GM23338 (cell line): ENCODE data around the gene TMEM163. TPM values are rescaled to one million over a fixed set of nuclear protein-coding genes. Genes with fewer than 3 reads are reported as not detected.

Experiments used
- ATAC-seq: fragments of 200-7000 bp; cut with Tn5 transposase; 3 replicates; pipeline ENCODE4 v1.9.1; 2020
- DNase-seq: peaks from one replicate; pipeline ENCODE4 v3.0.0-alpha.2; 2015; ENCODE audit warnings: low spot score
- H2AFZ ChIP-seq: fragments of 200-600 bp; sonication (generic); 2 replicates; pipeline ENCODE4 v1.8.0; 2016; ENCODE audit warnings: antibody characterized with exemption, mild to moderate bottlenecking, moderate library complexity
- H3F3A ChIP-seq: fragments of 200-600 bp; sonication (generic); replicated peaks from 2 replicates; pipeline ENCODE4 v1.8.0; 2017; ENCODE audit warnings: antibody characterized with exemption, mixed run types, low read depth
- H3K27ac ChIP-seq: fragments of 200-600 bp; sonication (generic); 2 replicates; pipeline ENCODE4 v1.6.1; 2016; ENCODE audit warnings: low read depth
- H3K27me3 ChIP-seq: fragments of 200-600 bp; sonication (generic); 2 replicates; pipeline ENCODE4 v1.8.0; 2016; ENCODE audit warnings: mild to moderate bottlenecking, mixed run types, moderate library complexity; ENCODE audit not compliant: insufficient read depth
- H3K36me3 ChIP-seq: fragments of 200-600 bp; sonication (generic); 2 replicates; pipeline ENCODE4 v1.8.0; 2016; ENCODE audit warnings: mild to moderate bottlenecking; ENCODE audit not compliant: insufficient read depth
- H3K4me1 ChIP-seq: fragments of 200-600 bp; sonication (generic); 2 replicates; pipeline ENCODE4 v1.8.0; 2016; ENCODE audit warnings: mild to moderate bottlenecking, moderate library complexity; ENCODE audit not compliant: insufficient read depth
- H3K4me2 ChIP-seq: fragments of 200-600 bp; sonication (generic); 2 replicates; pipeline ENCODE4 v1.7.1; 2017; ENCODE audit warnings: mixed run types
- H3K4me3 ChIP-seq: fragments of 200-600 bp; sonication (generic); 2 replicates; pipeline ENCODE4 v1.6.1; 2016; ENCODE audit warnings: mixed run types
- H3K79me2 ChIP-seq: fragments of 200-600 bp; sonication (generic); replicated peaks from 2 replicates; pipeline ENCODE4 v1.8.0; 2017; ENCODE audit warnings: mild to moderate bottlenecking; ENCODE audit not compliant: insufficient read depth
- H3K9me2 ChIP-seq: fragments of 200-600 bp; sonication (generic); 2 replicates; pipeline ENCODE4 v1.8.0; 2017; ENCODE audit not compliant: insufficient read depth
- H4K20me1 ChIP-seq: fragments of 200-600 bp; sonication (generic); replicated peaks from 2 replicates; pipeline ENCODE4 v1.8.0; 2017; ENCODE audit warnings: mild to moderate bottlenecking; ENCODE audit not compliant: insufficient read depth
- H3K27ac Mint-ChIP-seq: 2 replicates; pipeline ENCODE4 v1.8.0; 2020; ENCODE audit warnings: inconsistent platforms, mild to moderate bottlenecking, moderate library complexity, mixed read lengths
- H3K27me3 Mint-ChIP-seq: 3 replicates; pipeline ENCODE4 v1.8.0; 2022; ENCODE audit warnings: low read depth, mild to moderate bottlenecking, moderate library complexity, mixed read lengths, inconsistent platforms; ENCODE audit not compliant: insufficient read depth, poor library complexity
- H3K36me3 Mint-ChIP-seq: 3 replicates; pipeline ENCODE4 v1.8.0; 2021; ENCODE audit warnings: low read depth, mild to moderate bottlenecking, inconsistent platforms, moderate library complexity, mixed read lengths
- H3K4me1 Mint-ChIP-seq: 3 replicates; pipeline ENCODE4 v1.8.0; 2020; ENCODE audit warnings: mild to moderate bottlenecking, inconsistent platforms, mixed read lengths
- H3K4me3 Mint-ChIP-seq: 3 replicates; pipeline ENCODE4 v1.8.0; 2021; ENCODE audit warnings: moderate library complexity, mild to moderate bottlenecking, inconsistent platforms, mixed read lengths
- H3K9me3 Mint-ChIP-seq: 3 replicates; pipeline ENCODE4 v1.8.0; 2020; ENCODE audit warnings: moderate library complexity, mild to moderate bottlenecking, inconsistent platforms, mixed read lengths
- CREB1 ChIP-seq: fragments of 250-450 bp; sonication (Bioruptor Pico); IDR thresholded peaks from 2 replicates; pipeline ENCODE4 v1.5.0; 2020; ENCODE audit warnings: low read depth, mild to moderate bottlenecking, moderate library complexity
- EZH2 ChIP-seq: fragments of 200-600 bp; sonication (generic); IDR thresholded peaks from one replicate; pipeline ENCODE4 v1.8.0; 2017; ENCODE audit warnings: antibody characterized with exemption, mild to moderate bottlenecking, low read depth; ENCODE audit not compliant: unreplicated experiment
- EZH2phosphoT487 ChIP-seq: fragments of 200-600 bp; sonication (generic); IDR thresholded peaks from one replicate; pipeline ENCODE4 v1.8.1; 2018; ENCODE audit warnings: antibody characterized with exemption; ENCODE audit not compliant: unreplicated experiment
- JUNB ChIP-seq: IDR thresholded peaks from one replicate; pipeline ENCODE4 v1.6.1; 2016; ENCODE audit warnings: antibody characterized with exemption; ENCODE audit not compliant: unreplicated experiment
- NANOG ChIP-seq: IDR thresholded peaks from 2 replicates; pipeline ENCODE4 v1.6.1; 2016; ENCODE audit warnings: antibody characterized with exemption, borderline replicate concordance
- POLR2AphosphoS5 ChIP-seq: IDR thresholded peaks from 2 replicates; pipeline ENCODE4 v1.6.1; 2016; ENCODE audit warnings: antibody characterized with exemption, low read depth
- STAT1 ChIP-seq: IDR thresholded peaks from one replicate; pipeline ENCODE4 v1.6.1; 2016; ENCODE audit warnings: antibody characterized with exemption; ENCODE audit not compliant: unreplicated experiment
- ZNF114 ChIP-seq: fragments of 250-450 bp; sonication (Bioruptor Pico); IDR thresholded peaks from 2 replicates; pipeline ENCODE4 v1.5.0; 2020; ENCODE audit warnings: mild to moderate bottlenecking, moderate library complexity
- ZNF331 ChIP-seq: fragments of 250-450 bp; sonication (Bioruptor Pico); IDR thresholded peaks from 2 replicates; pipeline ENCODE4 v1.5.0; 2020; ENCODE audit warnings: low read depth, mild to moderate bottlenecking, moderate library complexity
- polyA plus RNA-seq: library from polyadenylated mRNA; unstranded; fragments of >200 nt; fragmentation: Nextera tagmentation; extraction: Ambion mirVana; gene quantifications from 2 replicates; pipeline ENCODE4 v1.2.1, GENCODE V29; 2016
- total RNA-seq: library from RNA; depleted of rRNA; stranded (reverse); fragments of >200 nt; shearing (Covaris generic); gene quantifications from 2 replicates; pipeline ENCODE4 v1.2.3, GENCODE V29; 2014
- TF ChIP-seq, protein P1 (sequence below): IDR thresholded peaks from 2 replicates; pipeline ENCODE4 v1.6.1; 2016; ENCODE audit warnings: antibody characterized with exemption
- TF ChIP-seq, protein P2 (sequence below): IDR thresholded peaks from one replicate; pipeline ENCODE4 v1.6.1; 2018; ENCODE audit warnings: antibody characterized with exemption; ENCODE audit not compliant: unreplicated experiment

The TMEM163 gene
- total and polyA plus RNA-seq, 2 experiments from 2014 or later: 1.1 to 1.8 TPM

DNA sequence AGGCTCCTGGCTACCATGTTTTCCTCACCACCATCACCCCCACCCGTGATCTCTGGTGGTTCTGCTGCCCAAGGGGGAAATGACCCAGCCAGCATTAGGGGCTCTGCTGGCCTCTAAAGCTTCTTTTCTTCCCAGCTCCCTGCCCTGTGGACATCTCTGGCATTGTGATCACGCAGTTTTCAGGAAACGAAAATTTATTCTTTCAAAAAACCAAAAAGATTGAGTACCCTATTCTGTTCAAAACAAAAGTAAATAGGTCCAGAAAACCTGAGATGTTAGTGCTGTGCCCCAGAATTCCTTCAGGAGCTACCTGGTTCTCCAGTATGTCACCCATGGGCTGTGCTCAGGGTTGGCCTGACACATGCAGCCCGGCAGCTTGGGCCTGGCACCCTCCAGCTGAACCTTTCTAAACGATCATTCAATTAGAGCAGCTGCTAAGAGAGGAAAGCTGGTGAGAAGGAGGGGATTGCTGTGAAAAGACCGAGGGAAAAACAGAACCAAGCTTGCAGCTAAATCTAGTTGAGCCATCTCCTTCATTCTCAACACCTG lies 307.4 kb downstream of the TMEM163 start:
- no peak overlapping the region for H3K4me3 Mint-ChIP-seq
- no peaks in the 10 kb centered on the region for H3K9me3 Mint-ChIP-seq
- ATAC-seq: peak; percentile 49
- no peak overlapping the region for H3K27ac Mint-ChIP-seq
- Histone ChIP-seq H3K9me2 (no peaks in the 10 kb centered on the region), H3K27ac (0 out of 2 replicates have a peak overlapping the region, but pooled peaks have one; percentile 36), H3K4me2 (no peak overlapping the region), H3K4me3 (no peak overlapping the region), H3K27me3 (no peaks in the 10 kb centered on the region), H2AFZ (no peak overlapping the region), H3K36me3 (no peaks in the 10 kb centered on the region), H3K4me1 (peaks cover 5% of the 10 kb centered on the region; the same call in 1 of the 2 replicates), H3K79me2 (no peaks in the 10 kb centered on the region), H4K20me1 (0 out of 2 replicates have a peak, but pooled peaks cover 3% of the 10 kb centered on the region), H3F3A (no peaks in the 10 kb centered on the region)
- H3K27me3 Mint-ChIP-seq: no peaks in the 10 kb centered on the region
- no peak for DNase-seq
- TF ChIP-seq POLR2AphosphoS5 (no peak), EZH2phosphoT487 (no peak), STAT1 (no peak), NANOG (no peak), ZNF114 (CRISPR knock-in tag) (no peak)
- peaks cover 9% of the 10 kb centered on the region; the same call in 2 of the 3 replicates for H3K4me1 Mint-ChIP-seq
- no peaks in the 10 kb centered on the region for H3K36me3 Mint-ChIP-seq

DNA sequence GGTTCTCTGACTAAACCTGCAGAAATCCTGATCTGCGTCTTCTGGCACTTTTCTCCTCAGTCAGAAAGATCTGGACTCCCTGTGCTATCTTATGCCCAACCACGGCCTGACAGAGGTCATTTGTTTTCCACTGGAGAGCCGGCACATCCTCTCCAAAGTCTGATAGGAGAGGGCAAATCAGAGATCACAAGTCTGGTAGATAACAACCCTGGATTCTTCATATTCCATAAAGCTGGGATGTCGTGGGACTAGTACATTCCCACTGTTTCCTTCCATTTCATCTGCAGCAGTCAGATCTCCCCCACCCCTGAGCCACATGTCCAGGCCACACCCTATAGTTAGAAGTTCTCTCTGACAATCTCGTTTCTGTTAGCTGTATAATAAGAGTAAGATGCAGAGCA lies 308.0 kb downstream of the TMEM163 start:
- no peaks in the 10 kb centered on the region for H3K27me3 ChIP-seq
- Mint-ChIP-seq H3K27me3 (no peaks in the 10 kb centered on the region), H3K36me3 (no peaks in the 10 kb centered on the region), H3K4me3 (no peak overlapping the region), H3K27ac (no peak overlapping the region), H3K4me1 (peaks cover 9% of the 10 kb centered on the region; the same call in 2 of the 3 replicates), H3K9me3 (no peaks in the 10 kb centered on the region)
- H3K36me3 ChIP-seq: no peaks in the 10 kb centered on the region
- TF ChIP-seq EZH2phosphoT487: no peak
- no peak for TF ChIP-seq EZH2
- TF ChIP-seq ZNF331 (CRISPR knock-in tag): no peak
- no peak for TF ChIP-seq JUNB
- TF ChIP-seq NANOG: no peak
- TF ChIP-seq, protein P1, sequence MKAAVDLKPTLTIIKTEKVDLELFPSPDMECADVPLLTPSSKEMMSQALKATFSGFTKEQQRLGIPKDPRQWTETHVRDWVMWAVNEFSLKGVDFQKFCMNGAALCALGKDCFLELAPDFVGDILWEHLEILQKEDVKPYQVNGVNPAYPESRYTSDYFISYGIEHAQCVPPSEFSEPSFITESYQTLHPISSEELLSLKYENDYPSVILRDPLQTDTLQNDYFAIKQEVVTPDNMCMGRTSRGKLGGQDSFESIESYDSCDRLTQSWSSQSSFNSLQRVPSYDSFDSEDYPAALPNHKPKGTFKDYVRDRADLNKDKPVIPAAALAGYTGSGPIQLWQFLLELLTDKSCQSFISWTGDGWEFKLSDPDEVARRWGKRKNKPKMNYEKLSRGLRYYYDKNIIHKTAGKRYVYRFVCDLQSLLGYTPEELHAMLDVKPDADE: no peak
- TF ChIP-seq, protein P2, sequence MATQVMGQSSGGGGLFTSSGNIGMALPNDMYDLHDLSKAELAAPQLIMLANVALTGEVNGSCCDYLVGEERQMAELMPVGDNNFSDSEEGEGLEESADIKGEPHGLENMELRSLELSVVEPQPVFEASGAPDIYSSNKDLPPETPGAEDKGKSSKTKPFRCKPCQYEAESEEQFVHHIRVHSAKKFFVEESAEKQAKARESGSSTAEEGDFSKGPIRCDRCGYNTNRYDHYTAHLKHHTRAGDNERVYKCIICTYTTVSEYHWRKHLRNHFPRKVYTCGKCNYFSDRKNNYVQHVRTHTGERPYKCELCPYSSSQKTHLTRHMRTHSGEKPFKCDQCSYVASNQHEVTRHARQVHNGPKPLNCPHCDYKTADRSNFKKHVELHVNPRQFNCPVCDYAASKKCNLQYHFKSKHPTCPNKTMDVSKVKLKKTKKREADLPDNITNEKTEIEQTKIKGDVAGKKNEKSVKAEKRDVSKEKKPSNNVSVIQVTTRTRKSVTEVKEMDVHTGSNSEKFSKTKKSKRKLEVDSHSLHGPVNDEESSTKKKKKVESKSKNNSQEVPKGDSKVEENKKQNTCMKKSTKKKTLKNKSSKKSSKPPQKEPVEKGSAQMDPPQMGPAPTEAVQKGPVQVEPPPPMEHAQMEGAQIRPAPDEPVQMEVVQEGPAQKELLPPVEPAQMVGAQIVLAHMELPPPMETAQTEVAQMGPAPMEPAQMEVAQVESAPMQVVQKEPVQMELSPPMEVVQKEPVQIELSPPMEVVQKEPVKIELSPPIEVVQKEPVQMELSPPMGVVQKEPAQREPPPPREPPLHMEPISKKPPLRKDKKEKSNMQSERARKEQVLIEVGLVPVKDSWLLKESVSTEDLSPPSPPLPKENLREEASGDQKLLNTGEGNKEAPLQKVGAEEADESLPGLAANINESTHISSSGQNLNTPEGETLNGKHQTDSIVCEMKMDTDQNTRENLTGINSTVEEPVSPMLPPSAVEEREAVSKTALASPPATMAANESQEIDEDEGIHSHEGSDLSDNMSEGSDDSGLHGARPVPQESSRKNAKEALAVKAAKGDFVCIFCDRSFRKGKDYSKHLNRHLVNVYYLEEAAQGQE: no peak
- TF ChIP-seq ZNF114 (CRISPR knock-in tag): no peak
- no peak for TF ChIP-seq POLR2AphosphoS5
- TF ChIP-seq CREB1 (CRISPR knock-in tag): no peak
- no peaks in the 10 kb centered on the region for H3K9me2 ChIP-seq
- no peaks in the 10 kb centered on the region for H3F3A ChIP-seq
- no peak overlapping the region for H3K4me3 ChIP-seq
- H3K4me2 ChIP-seq: no peak overlapping the region
- peaks cover 5% of the 10 kb centered on the region; the same call in 1 of the 2 replicates for H3K4me1 ChIP-seq
- no peak overlapping the region for H3K27ac ChIP-seq
- DNase-seq: no peak
- H3K79me2 ChIP-seq: no peaks in the 10 kb centered on the region
- no peak overlapping the region for H2AFZ ChIP-seq
- H4K20me1 ChIP-seq: 0 out of 2 replicates have a peak, but pooled peaks cover 3% of the 10 kb centered on the region
- no peak for ATAC-seq
